ENCODE data around the gene PRR5L.

The PRR5L gene

GRCh38 chr11:36349351-36350136 is 53.5 kb downstream of the PRR5L start:
- H3K27ac ChIP-seq: no peak overlapping the region
- TF ChIP-seq CTCF (IDR thresholded peaks at IDR 0.05): no peak
- TF ChIP-seq ZFX (IDR thresholded peaks at IDR 0.05; ENCODE audit: borderline replicate concordance): no peak

GRCh38 chr11:36350137-36350513 is 54.0 kb downstream of the PRR5L start:
- no peak overlapping the region for H3K27ac ChIP-seq
- TF ChIP-seq ZFX (IDR thresholded peaks at IDR 0.05; ENCODE audit: borderline replicate concordance): no peak
- TF ChIP-seq CTCF (IDR thresholded peaks at IDR 0.05): no peak

GRCh38 chr11:36352922-36353321 is 56.8 kb downstream of the PRR5L start:
- TF ChIP-seq ZFX (IDR thresholded peaks at IDR 0.05; ENCODE audit: borderline replicate concordance) (no peak), CTCF (IDR thresholded peaks at IDR 0.05) (no peak)
- H3K27ac ChIP-seq: no peak overlapping the region

- TF ChIP-seq CTCF (IDR thresholded peaks at IDR 0.05) (no peak), ZFX (IDR thresholded peaks at IDR 0.05; ENCODE audit: borderline replicate concordance) (no peak)
- no peak overlapping the region for H3K27ac ChIP-seq
Measured at GRCh38 chr11:36354221-36355003, 58.3 kb downstream of the PRR5L start.

- H3K27ac ChIP-seq: no peak overlapping the region
- TF ChIP-seq ZFX (IDR thresholded peaks at IDR 0.05; ENCODE audit: borderline replicate concordance) (no peak), CTCF (IDR thresholded peaks at IDR 0.05) (no peak)
Measured at GRCh38 chr11:36356201-36356600, 60.1 kb downstream of the PRR5L start.

- TF ChIP-seq ZFX (IDR thresholded peaks at IDR 0.05; ENCODE audit: borderline replicate concordance) (no peak), CTCF (IDR thresholded peaks at IDR 0.05) (no peak)
- H3K27ac ChIP-seq: no peak overlapping the region
Measured at GRCh38 chr11:36357831-36358230, 61.7 kb downstream of the PRR5L start.

- TF ChIP-seq CTCF (IDR thresholded peaks at IDR 0.05) (no peak), ZFX (IDR thresholded peaks at IDR 0.05; ENCODE audit: borderline replicate concordance) (no peak)
- H3K27ac ChIP-seq: no peak overlapping the region
Measured at GRCh38 chr11:36358436-36358835, 62.3 kb downstream of the PRR5L start.

All from 22Rv1 (cell line).